Upper lobe of left lung (tissue), 4 donors: Measurements from ENCODE around the gene KLF7.

Source experiments
- EP300 ChIP-seq, 4 donors: sonication (generic); formaldehyde crosslinking; IDR thresholded peaks; one replicate each; pipeline ENCODE4 v1.5.1; 2017; ENCODE audit warnings: antibody characterized with exemption in 4 of 4, control low read depth in 2 of 4
- POLR2A ChIP-seq, 4 donors: fragments of 450-650 bp; IDR thresholded peaks; one replicate each; pipeline ENCODE4 v1.5.1; 2016 to 2017; ENCODE audit warnings: antibody characterized with exemption in 4 of 4, mild to moderate bottlenecking in 2 of 4
- POLR2AphosphoS5 ChIP-seq, 2 donors: sonication (generic); formaldehyde crosslinking; IDR thresholded peaks; one replicate each; pipeline ENCODE4 v1.5.1; 2017; ENCODE audit warnings: antibody characterized with exemption in 2 of 2

GRCh38 chr2:207111757-207112156 lies 54.0 kb downstream of the KLF7 start:
- no peak for TF ChIP-seq POLR2A (IDR thresholded peaks at IDR 0.05)
- no peak for TF ChIP-seq POLR2AphosphoS5 (IDR thresholded peaks at IDR 0.05)
- TF ChIP-seq EP300 (IDR thresholded peaks at IDR 0.05): no peak
